ENCODE data around the gene SKIC8. TPM values are rescaled to one million over a fixed set of nuclear protein-coding genes. Genes with fewer than 3 reads are reported as not detected.

SKIC8 gene
- 375 and 533 TPM in 2 replicates for polyA plus RNA-seq

DNA sequence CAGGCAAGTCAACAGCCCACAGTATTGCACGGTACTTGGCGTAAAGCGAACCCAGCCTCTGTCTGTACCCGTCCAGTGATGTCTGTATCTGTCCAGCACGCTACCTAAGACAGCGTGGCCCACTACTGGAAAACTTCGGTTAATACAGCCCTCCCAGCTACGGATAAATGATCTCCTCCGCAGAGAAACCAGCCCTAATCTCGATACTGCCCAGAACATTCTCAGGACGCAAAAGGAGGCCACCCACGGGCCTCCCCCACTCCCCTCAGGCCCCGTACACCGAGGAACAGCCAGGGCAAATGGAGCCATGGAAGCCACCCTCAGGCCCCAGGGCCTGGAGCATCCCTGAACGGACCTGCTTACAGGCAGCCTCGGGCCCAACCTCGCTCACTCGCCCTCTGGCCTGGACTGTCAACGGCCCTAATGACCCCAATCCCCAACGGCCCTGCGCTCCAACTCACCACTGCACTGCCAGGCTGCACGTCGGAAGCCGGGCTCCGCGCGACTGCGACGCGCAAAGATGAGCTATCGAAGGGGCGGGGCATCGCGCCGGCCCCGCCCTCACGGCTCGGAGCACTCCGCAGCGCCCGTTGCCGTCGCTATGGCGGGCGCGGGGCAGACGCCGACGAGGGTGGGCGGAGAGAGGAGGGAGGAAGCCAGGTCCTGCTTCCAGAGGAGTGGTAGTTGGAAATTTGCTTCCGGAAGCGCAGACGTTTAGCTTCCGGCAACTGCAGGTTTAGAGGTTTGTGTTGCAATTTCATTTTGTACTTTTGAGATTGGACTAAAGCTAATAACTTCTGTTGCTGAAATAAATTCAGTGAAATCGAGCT lies at the start of gene SKIC8:
SKIC8 (minus strand) TSS at position 509 of the 830 bp plus-strand sequence. CDS start 3,923 bp downstream, outside the sequence.

DNA sequence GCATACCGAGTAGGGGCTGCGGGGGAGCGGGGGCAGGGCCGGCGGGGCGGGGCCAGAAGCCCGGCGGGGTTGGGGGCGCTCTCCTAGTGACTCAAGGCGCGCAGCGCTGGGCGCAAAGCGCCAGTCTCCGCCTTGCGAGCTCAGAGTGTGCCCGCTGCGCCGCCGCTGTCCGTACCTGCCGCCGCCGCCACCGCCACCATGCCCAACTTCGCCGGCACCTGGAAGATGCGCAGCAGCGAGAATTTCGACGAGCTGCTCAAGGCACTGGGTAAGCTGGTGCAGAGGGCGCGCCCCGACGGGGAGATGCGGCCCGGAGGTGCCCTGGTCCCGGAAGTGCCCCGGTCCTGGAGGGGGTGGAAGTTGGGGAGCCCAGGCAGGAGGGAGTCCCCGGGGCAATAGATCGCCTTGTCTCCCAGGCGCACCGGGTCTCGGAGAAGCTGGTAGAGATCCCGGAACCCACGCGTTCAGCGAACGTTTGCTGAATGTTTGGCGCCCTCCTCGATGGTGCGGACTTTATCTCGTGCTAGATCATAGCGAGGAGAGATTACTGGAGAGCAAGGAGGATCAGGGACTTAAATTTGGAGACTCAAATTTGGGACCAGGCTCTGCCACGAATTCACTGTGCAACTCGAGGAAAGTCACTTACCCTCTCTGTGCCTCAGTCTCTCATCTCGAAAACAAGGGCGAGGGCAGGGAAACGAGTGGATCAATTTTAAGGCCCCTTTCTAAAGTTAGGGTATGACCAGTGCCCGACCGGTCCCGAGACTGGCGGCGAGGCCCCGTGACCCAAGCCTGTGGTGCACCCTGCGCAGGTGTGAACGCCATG lies 41.0 kb upstream of the SKIC8 start, which contains the start of gene CRABP1:
CRABP1 (plus strand) TSS at position 123 of the 826 bp plus-strand sequence; CDS start at position 199, 76 bp downstream.

DNA sequence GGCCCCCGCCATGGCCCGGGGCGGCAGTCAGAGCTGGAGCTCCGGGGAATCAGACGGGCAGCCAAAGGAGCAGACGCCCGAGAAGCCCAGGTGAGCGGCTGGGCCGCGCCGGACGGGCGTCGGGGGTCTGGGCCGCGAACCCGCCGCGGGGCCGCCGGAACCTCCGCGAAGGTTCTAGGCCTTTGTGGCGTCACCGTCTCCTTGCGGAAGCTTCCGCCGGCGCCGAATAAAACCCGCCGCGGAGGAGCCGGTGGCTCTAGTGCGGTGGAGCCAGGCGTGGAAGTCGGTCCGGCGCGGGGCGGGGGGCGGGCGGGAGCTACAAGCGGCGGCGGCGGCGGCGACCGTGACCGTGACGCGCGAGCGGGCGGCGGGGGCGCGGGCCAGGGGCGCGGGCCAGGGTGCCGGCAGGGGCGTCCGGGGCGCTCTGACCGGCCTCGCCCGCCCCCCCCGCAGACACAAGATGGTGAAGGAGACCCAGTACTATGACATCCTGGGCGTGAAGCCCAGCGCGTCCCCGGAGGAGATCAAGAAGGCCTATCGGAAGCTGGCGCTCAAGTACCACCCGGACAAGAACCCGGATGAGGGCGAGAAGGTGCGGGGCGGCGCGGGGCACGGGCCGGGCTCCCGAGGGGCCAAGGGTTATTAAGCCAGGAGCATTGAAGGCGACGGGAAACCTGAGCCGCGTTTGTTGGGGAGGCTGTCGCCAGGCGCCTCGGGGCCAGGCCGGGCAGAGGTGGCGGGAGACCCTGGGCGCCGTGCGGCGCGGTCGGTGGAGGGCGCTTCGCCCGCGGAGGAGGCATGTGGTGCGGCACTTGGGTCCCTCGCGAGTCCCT lies 34.9 kb downstream of the SKIC8 start, which contains the start of gene DNAJA4:
DNAJA4 (plus strand) TSS at position 259 of the 833 bp plus-strand sequence; CDS start at position 461, 202 bp downstream.

DNA sequence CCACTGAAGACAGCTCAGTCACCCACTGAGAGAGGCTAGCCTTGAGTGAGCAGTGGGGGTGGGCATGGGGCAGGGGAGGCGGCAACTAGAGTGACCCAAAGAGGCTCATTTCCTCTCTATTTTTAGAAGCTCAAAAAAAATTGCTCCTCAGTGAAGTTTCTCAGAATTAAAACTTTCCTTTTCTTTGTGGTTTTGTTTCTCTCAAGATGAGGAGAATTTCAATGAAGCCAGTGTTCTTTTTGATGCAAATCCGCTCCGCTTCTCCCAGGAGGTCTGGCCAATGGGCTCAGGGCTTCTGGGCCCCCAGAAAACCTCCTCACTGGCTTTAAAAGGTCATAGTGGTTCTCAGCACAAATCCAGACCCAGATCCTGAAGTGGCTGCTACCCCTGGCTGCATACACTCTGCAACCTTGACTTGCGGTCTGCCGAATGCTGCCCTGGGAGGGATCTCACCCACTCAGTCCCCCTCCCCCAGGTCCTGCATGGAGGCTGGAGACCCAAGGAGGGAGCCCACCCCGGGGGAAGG lies 64.8 kb downstream of the SKIC8 start, which contains the start of gene ACSBG1:
ACSBG1 (minus strand) TSS at position 51 of the 526 bp plus-strand sequence. CDS start 64 bp downstream, outside the sequence.

Other genes with a start within 250 kb of the SKIC8 start
- gene TBC1D2B, start 221.9 kb downstream of the SKIC8 start, polyA plus RNA-seq = 1.6 and 5.3 TPM in 2 replicates
- not detected in 2 replicates for gene SH2D7, start 207.0 kb downstream of the SKIC8 start, polyA plus RNA-seq
- gene CIB2, start 168.2 kb downstream of the SKIC8 start, polyA plus RNA-seq = 1.4 and 6.7 TPM in 2 replicates
- gene IDH3A, start 150.2 kb downstream of the SKIC8 start, polyA plus RNA-seq = 189 and 215 TPM in 2 replicates
- 3.7 and 3.8 TPM in 2 replicates for gene ACSBG1, start 65.0 kb downstream of the SKIC8 start, polyA plus RNA-seq
- gene DNAJA4, start 35.0 kb downstream of the SKIC8 start, polyA plus RNA-seq = 65.5 and 105 TPM in 2 replicates
- 2.5 TPM in 1 of 2 replicates, not detected in the other for gene CRABP1, start 40.7 kb upstream of the SKIC8 start, polyA plus RNA-seq
- 23.3 and 26.2 TPM in 2 replicates for gene IREB2, start 138.6 kb upstream of the SKIC8 start, polyA plus RNA-seq
- 6.2 and 15.1 TPM in 2 replicates for gene HYKK, start 208.0 kb upstream of the SKIC8 start, polyA plus RNA-seq
- gene PSMA4, start 240.8 kb upstream of the SKIC8 start, polyA plus RNA-seq = 776 and 831 TPM in 2 replicates

All from Purkinje cell (primary cell).